NCI-H1694 treated with DMSO at 0.1 percent for 48 hours (cell line): ENCODE results near the gene VWA3B.
"Not testable (repeated sequence)": the region's sequence is repeated elsewhere in the genome, so short reads cannot be mapped to it uniquely, and the experiment has no call there.

Experiments used
- DNase-seq: peaks from one replicate; lab custom pipeline; 2025; lab: John Stamatoyannopoulos, UW

The VWA3B gene, protein sequence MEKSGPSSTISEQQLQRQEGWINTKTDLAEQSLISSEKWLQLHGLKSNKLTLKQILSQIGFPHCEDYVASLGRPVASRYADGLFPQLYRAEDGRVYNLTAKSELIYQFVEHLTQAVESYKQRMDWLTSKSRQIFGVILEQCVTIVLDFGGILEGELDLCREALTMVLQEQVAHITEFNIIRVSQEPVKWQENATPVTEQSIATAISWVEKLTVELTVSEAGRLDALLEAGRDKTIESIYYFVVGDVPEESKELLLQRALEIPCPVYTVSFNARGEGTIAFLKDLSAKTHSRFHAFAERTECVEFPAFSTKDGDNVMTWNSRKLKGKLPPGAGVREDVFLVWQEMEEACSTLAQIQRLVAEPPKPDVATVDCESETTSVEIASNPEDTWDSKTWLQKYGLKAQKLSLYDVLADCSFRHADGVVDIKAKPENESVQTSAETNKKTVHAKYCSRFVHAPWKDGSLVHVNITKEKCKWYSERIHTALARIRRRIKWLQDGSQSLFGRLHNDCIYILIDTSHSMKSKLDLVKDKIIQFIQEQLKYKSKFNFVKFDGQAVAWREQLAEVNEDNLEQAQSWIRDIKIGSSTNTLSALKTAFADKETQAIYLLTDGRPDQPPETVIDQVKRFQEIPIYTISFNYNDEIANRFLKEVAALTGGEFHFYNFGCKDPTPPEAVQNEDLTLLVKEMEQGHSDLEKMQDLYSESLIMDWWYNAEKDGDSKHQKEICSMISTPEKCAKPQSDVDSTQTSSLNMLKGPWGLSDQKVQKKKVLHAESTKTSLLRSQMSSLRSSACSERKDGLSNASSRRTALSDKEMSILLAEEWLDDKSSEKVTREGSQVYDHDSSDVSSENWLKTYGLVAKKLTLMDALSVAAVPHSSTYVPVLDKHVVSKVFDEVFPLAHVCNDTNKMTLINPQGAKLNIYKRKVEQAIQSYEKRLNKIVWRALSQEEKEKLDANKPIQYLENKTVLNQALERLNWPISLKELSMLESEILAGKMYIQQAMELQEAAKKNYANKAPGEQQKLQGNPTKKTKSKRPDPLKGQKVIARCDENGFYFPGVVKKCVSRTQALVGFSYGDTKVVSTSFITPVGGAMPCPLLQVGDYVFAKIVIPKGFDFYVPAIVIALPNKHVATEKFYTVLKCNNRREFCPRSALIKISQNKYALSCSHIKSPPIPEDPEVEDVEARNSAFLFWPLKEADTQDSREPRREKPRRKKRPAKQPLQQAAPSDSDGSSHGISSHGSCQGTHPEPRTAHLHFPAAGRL (N-terminal part only)

DNA sequence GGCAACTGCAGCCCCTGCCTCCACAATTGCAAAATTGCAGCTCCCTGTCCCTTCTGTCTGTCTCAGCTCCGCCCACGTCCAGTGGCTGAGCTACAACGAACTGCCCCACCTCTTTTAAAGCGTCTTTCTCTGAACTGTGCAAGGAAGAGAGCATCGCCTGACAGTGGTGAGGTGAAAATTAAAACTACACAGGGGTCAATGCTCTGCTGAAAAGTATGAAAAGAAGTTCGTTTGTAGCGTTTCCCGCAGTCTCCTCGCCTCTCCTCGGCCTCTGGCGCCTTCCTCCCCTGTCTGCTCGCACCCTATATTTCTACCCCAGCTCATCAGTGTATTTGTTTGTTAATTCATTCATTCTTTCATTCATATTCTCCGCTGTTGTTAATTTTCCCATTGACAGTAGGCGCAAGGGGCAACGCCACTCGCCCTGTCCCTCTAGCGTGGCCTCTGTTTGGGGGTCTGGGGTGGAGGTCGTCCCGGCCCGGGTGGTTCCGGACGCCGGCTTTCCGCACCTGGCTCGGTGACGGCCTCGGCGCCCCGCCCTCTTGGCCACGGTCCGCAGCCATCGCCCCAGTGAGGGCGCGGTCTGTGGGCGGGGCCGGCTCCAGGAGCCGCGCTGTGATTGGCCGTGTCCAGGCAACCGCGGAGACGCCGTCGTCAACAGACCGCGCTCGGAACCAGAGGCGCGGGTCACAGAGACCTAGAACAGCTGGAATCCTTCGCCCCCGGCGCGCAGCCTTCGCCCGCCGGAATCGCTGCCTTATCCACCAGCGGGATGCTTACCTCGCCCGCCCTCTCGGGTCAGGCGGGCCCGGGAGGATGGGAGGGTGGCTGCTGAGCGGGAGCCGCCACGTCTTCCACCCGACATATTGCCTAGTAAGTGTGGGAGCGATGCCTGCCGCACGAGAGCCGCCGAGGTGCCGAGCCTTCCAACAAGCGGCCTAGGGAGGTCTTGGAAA is at the start of gene VWA3B:
Gene VWA3B, plus strand, starts transcription at position 677 of the 956 bp plus-strand sequence. CDS start 5,926 bp downstream, outside the sequence.
- no peak for DNase-seq

GRCh38 chr2:98037206-98037605 is 49.8 kb upstream of the VWA3B start:
- DNase-seq: no peak

DNA sequence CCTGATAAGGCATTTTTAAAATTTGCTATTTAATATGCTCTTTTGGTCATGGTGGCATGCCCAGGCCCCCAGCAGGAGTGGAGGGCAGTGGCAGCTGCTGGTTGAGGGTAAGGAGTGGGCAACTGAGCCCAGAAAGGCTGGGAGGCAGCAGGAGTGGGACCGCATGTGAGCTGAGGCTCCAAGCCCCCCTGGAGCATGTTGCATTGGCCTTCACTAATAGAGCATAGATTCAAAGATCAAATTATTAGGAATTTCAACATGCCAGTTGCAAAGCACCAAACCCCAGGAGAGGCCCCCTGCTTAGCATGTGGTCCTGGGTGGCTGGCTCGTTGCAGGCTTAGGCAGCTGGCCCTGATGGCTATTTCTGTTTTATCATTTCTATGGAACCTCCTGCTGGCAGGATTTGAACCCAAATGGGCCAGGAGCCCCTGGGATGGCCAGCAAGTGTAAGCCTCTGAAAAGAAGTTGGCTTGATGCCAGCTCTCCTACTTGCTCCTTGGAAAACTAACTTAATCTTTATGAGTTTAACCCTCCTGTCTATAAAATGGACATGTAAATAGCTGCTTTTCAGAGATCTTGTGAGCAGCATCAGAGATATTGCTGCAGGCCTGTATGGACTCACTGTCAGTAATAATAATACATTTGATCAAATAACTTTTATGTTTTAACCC is 49.2 kb upstream of the VWA3B start:
- no peak for DNase-seq

DNA sequence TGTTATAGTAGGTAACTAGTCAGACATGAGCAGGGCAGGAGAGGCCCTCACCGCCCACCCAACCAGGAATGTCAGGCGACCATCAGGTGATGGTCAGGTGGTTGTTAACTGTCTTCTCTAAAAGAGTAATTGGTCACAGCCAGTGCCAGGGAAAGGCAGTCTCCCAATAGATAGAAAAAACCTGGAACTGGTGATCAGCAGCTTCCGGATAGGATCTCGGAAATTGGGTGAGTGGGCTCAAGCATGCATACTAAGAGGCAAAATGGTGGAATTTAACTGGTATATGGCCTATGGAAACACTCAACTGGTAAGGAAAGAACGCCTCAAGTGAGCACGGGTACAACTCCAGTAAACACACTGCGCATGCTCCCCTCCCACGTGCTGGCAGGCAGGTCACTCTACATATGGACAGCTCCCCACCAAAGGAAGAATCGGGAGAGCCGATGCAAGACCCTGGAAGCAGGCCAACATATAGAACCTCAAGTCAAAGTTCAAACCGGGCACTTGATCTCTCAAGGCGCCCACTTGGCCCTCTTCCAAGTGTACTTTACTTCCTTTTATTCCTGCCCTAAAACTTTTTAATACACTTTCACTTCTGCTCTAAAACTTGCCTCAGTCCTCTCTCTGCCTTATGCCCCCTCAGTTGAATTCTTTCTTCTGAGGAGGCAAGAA is 47.7 kb upstream of the VWA3B start:
- DNase-seq: no peak

- DNase-seq: no peak
These were observed 46.5 kb upstream of the VWA3B start for GRCh38 chr2:98040331-98040939.

- DNase-seq: no peak
These were observed 43.9 kb upstream of the VWA3B start for GRCh38 chr2:98043101-98043500.

DNA sequence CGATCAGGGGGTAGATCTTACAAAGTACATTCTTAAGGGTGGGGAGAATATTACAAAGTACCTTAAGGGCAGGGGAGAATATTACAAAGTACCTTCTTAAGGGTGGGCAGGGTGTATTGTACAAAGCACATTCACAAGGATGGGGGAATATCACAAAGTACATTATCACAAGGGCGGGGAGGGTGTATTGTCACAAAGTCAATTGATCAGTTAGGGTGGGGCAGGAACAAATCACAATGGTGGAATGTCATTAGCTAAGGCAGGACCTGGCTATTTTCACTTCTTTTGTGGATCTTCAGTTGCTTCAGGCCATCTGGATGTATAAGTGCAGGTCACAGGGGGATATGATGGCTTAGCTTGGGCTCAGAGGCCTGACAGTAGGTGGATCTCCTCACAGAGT is 42.2 kb upstream of the VWA3B start:
- DNase-seq: not testable (repeated sequence)

DNA sequence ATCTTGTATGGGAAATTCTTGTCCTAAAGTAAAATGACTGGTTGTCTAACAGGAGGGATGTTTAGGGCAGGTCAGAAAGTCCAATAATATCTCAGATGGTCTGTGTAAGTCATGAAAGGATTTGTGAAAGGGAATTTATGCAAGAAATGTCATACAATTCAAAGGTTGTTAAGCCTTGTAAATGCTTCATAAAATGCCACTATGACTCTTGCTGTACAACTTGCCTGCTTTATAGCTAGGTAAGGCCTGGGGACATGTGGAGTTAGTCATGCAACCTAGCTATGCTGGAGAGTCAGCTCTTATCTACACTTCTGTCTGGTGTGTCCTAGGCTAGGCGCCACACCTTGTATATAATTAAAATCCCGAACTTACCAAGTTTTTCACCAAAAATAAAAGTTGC is 36.9 kb upstream of the VWA3B start:
- no peak for DNase-seq

DNA sequence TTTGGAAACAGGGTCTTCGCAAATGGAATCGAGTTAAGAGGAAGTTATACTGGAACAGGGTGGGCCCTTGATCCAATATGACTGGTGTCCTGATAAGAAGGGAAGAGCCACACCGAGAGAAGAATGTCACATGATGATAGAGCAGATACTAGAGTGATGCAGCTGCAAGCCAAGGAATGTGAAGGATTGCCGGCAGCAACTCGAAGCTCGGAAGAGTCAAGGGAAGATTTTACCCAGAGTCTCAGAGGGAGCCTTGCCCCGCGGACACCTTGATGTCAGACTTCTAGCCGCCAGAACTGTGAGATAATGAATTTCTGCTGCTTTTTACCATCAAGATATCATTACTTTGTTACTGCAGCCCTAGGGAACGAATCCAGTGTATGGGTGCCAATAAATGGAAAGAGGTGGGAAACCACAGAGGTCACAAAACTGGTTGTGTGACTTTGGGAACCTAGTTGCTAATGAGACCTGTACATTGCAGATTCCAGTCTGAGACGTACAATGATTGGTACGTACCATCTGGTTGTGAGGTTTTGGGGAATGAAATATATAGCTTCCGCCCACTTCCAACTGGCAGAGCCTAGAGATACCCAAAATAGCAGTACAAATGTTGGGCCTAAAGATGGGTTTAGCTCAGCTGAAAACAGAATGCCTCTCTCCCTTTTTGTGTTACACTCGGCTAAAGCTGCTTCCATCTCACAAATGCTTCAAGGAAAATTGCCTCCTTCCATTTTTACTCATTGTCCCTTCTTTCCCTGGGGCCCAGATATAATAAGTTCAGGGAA is 28.6 kb upstream of the VWA3B start:
- no peak for DNase-seq

DNA sequence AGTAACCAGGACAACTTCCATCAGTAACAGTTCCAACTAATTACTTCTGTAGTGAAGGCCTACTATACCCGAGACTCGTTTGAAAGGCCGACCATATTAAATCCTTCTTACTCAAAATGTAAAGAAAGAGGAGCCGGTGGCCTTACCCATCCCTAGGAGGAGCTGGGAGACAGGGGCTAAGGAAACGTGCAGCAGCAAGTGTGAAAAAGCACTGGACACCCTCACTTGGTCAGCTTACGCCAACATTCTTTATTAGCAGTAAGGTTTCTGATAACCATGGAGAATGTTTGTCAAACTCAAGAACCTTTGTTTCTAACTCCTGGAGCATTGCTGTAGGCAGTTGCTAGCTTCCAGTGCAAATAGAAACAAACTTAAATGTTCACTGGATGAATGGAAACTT is 26.7 kb upstream of the VWA3B start:
- no peak for DNase-seq

DNA sequence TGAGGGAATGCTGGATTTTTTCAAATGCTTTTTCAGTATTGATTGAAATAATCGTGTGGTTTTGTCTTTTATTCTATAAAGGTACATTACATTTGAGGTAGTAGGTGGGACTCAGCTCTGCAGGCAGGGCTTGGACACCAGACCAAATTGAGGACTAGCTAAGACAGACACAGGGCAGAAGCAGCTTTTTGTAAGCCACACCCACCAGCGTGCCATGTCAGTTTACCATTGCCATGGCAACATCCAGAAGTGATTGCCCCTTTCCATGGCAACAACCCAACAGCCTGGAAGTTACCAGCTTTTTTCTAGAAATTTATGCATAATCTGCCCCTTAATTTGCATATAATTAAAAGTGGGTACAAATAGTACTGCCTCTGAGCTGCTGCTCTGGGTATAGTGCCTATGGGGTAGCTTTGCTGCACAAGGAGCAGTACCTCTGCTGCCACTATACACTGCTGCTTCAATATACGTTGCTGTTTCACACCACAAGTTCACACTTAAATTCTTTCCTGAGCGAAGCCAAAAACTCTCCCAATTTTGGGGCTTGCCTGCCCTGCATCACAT is 23.6 kb upstream of the VWA3B start:
- no peak for DNase-seq

DNA sequence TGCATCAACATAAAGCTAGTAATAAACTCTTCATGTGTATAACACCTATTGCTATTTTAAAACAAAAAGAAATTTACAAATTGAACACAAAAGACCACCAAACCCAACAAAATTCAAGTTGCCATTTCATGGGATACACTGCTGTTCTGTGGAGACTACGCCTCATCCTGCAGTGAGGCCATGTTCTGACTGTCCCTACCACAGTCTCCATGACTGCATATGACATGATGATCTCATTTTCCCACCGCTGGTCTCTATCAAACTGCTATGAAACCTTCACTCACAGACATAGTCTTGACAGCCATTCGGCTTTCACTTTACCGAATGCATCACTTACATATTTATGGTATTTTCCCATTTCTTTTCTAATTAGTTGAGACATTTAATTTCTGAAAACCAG is 21.2 kb upstream of the VWA3B start:
- no peak for DNase-seq

DNA sequence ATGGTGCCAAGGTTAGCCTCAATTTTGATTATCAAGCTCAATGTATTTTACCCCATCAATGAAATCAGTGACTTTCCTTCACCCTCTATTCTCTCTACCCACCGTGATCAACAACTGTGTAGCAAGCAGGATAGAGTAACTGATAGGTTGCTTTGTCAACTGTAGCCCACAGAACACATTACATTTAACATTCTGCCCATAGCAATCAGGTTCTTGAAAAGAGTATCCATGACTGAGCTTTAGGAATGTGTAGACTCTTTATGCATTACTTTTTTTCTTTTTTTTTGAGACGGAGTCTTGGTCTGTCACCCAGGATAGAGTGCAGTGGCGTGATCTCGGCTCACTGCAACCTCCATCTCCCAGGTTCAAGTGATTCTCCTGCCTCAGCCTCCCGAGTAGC is 19.8 kb upstream of the VWA3B start:
- DNase-seq: no peak

GRCh38 chr2:98070081-98070480 is 16.9 kb upstream of the VWA3B start:
- no peak for DNase-seq

GRCh38 chr2:98072442-98072841 is 14.5 kb upstream of the VWA3B start:
- DNase-seq: no peak

DNA sequence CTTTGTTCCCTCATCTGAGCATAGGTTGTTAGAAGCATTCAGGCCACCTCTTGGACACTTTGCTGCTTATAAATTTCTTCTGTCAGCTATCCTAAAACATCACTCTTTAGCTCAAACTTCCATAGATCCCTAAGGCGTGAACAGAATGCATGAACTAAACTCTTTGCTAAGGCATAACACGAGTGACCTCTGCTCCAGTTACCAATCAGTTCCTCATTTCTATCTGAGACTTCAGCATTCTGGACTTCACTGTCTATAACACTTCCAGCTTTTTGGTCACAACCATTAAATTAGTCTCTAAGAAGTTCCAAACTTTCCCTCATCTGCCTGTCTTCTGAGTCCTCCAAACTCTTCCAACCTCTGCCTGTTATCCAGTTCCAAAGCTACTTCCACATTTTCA is 8.3 kb upstream of the VWA3B start:
- DNase-seq: no peak

DNA sequence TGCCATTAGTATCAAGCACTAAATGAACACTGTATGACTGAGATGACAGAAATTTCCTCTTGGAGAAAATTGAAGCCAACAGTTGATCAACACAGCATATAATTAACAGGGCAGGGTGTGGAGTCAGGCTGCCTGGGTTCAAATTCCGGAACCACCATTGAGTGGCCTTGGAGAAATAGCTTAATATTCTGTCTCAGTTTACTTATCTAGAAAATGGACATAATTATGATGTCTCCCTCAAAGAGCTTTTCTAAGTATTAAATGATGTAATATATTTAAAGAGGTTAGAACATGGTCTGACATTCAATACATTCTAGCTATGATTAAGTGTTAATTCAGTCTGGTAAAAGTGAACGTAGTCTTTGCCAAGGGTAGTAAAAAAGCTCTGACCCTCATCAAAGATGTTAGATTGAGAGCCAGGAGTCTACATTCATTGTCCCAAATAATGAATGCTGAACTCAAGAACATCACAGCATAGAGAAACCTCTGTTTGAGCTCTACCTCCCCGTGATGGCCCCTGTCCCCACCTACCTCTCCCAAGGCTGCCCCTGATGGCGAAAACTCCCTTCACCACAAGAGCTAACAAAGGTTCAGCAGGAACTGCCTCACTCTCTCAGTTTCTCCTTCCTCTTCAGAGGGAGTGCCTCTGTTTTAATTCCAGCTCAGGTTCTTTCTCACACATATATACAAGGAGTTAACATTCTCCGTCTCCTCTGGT is 2.7 kb upstream of the VWA3B start:
- no peak for DNase-seq

GRCh38 chr2:98084869-98085238 is 2.1 kb upstream of the VWA3B start:
- no peak for DNase-seq
